Activated T-helper 17 cell treated with anti-CD3 and anti-CD28 coated beads, Interleukin-2, amount 50 U/mL, for 72 hours (primary cell): ENCODE results near the gene BTN1A1. TPM values are rescaled to one million over a fixed set of nuclear protein-coding genes. Genes with fewer than 3 reads are reported as not detected.
"Not testable (repeated sequence)": the region's sequence is repeated elsewhere in the genome, so short reads cannot be mapped to it uniquely, and the experiment has no call there.

ENCODE experiments used
- ATAC-seq: fragments of 150-1000 bp; cut with Tn5 transposase; replicated peaks from 2 replicates; pipeline ENCODE4 v1.10.0; 2021; ENCODE audit warnings: mild to moderate bottlenecking, moderate library complexity
- H3K27ac Mint-ChIP-seq: one replicate; pipeline ENCODE4 v1.8.0; 2022; ENCODE audit warnings: mixed read lengths
- H3K27me3 Mint-ChIP-seq: one replicate; pipeline ENCODE4 v1.8.0; 2022; ENCODE audit warnings: mixed read lengths
- H3K36me3 Mint-ChIP-seq: one replicate; pipeline ENCODE4 v1.8.0; 2022; ENCODE audit warnings: low read depth, mild to moderate bottlenecking, mixed read lengths
- H3K4me1 Mint-ChIP-seq: one replicate; pipeline ENCODE4 v1.8.0; 2022; ENCODE audit warnings: mixed read lengths
- H3K4me3 Mint-ChIP-seq: one replicate; pipeline ENCODE4 v1.8.0; 2022; ENCODE audit warnings: mild to moderate bottlenecking, mixed read lengths
- H3K9me3 Mint-ChIP-seq: one replicate; pipeline ENCODE4 v1.8.0; 2022; ENCODE audit warnings: mixed read lengths
- total RNA-seq, 2 donors: library from RNA; stranded (reverse); gene quantifications; one replicate each; pipeline ENCODE4 v1.2.3, GENCODE V29; 2022

Gene BTN1A1, protein sequence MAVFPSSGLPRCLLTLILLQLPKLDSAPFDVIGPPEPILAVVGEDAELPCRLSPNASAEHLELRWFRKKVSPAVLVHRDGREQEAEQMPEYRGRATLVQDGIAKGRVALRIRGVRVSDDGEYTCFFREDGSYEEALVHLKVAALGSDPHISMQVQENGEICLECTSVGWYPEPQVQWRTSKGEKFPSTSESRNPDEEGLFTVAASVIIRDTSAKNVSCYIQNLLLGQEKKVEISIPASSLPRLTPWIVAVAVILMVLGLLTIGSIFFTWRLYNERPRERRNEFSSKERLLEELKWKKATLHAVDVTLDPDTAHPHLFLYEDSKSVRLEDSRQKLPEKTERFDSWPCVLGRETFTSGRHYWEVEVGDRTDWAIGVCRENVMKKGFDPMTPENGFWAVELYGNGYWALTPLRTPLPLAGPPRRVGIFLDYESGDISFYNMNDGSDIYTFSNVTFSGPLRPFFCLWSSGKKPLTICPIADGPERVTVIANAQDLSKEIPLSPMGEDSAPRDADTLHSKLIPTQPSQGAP
- under 1 TPM in 1 of 2 donors, not detected in 1; 0.21 TPM for total RNA-seq

- ATAC-seq = no peak
- peak within 1 kb of the TSS; percentile 77 for H3K4me3 Mint-ChIP-seq
- no peaks in the 10 kb centered on the region for H3K36me3 Mint-ChIP-seq
- no peak within 1 kb of the TSS for H3K27ac Mint-ChIP-seq
- no peaks in the 10 kb centered on the region for H3K9me3 Mint-ChIP-seq
- H3K27me3 Mint-ChIP-seq = peaks cover 21% of the 10 kb centered on the region
- peaks cover 9% of the 10 kb centered on the region for H3K4me1 Mint-ChIP-seq
Measured at GRCh38 chr6:26500102-26500501, at the start of gene BTN1A1. Gene BTN1A1 (plus strand): TSS chr6:26500303. CDS start chr6:26501287, 984 bp downstream.

DNA sequence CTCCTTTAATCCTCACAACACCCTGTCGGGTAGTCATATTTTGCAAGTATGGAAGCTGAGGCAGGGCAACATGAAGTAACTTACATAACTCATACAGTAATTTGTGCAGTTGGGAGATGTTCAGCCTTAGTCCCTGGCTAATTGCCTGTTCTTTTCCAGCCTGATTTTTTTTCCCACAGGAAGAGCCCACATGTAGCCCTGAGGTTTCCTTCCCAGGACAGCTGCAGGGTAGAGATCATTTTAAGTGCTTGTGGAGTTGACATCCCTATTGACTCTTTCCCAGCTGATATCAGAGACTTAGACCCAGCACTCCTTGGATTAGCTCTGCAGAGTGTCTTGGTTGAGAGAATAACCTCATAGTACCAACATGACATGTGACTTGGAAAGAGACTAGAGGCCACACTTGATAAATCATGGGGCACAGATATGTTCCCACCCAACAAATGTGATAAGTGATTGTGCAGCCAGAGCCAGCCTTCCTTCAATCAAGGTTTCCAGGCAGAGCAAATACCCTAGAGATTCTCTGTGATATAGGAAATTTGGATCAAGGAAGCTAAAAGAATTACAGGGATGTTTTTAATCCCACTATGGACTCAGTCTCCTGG is 47.4 kb upstream of the BTN1A1 start:
- Mint-ChIP-seq H3K36me3 (peaks cover 53% of the 10 kb centered on the region), H3K4me1 (peaks cover 19% of the 10 kb centered on the region), H3K27me3 (no peaks in the 10 kb centered on the region), H3K9me3 (no peaks in the 10 kb centered on the region), H3K27ac (no peak overlapping the region), H3K4me3 (no peak overlapping the region)
- no peak for ATAC-seq

DNA sequence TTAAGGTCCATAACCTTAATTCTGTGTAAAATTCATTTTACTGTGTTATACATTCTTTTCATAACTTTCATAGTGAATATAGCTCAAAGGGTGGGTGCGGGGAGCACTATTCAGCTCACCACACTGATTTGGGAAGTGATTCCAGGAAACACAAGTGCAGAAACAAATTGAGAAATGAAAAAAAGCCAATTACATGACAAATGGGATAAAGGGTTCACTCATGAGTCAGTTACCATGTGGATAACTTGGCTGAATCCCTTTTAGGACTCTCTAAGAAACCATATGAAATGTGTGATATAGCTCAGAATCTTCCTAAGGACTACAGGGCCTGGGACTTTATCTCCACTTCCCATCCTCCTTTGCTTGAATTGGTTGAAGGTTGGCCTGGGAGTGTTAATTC is 45.5 kb upstream of the BTN1A1 start:
- Mint-ChIP-seq H3K36me3 (peaks cover 53% of the 10 kb centered on the region), H3K4me1 (peaks cover 26% of the 10 kb centered on the region), H3K4me3 (no peak overlapping the region), H3K27ac (peak overlapping the region; percentile 40), H3K27me3 (no peaks in the 10 kb centered on the region), H3K9me3 (no peaks in the 10 kb centered on the region)
- no peak for ATAC-seq

DNA sequence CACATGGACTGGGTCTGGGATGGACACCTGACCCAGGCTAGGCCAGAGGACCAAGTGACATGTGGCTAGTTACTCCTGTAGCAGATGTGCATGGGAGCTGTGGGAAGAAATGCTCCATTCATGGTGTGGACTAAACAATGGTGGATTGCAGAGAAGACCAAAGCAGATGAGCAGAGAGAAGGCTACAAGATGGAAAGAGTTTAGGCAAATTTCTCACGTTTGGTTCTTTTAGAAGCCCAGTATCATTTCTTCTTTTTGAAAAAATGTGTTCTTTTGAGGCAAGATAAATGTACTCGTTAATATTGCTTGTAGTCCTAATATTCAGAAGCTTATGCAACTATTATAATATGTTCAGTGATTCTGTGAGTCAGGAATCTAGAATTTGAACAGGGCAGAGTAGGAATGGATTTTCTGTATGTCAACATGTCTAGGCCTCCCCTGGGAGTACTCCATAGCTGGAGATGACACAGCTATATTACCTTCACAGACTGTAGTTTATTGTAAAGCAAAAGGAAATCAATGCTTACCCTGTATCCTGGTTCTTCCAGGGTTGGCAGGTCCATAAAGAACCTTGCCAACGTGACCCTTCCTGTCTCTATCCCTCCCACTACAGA is 44.6 kb upstream of the BTN1A1 start:
- no peak overlapping the region for H3K4me3 Mint-ChIP-seq
- peak overlapping the region; percentile 46 for H3K27ac Mint-ChIP-seq
- peaks cover 53% of the 10 kb centered on the region for H3K36me3 Mint-ChIP-seq
- no peak for ATAC-seq
- peaks cover 34% of the 10 kb centered on the region for H3K4me1 Mint-ChIP-seq
- H3K9me3 Mint-ChIP-seq = no peaks in the 10 kb centered on the region
- H3K27me3 Mint-ChIP-seq = no peaks in the 10 kb centered on the region

DNA sequence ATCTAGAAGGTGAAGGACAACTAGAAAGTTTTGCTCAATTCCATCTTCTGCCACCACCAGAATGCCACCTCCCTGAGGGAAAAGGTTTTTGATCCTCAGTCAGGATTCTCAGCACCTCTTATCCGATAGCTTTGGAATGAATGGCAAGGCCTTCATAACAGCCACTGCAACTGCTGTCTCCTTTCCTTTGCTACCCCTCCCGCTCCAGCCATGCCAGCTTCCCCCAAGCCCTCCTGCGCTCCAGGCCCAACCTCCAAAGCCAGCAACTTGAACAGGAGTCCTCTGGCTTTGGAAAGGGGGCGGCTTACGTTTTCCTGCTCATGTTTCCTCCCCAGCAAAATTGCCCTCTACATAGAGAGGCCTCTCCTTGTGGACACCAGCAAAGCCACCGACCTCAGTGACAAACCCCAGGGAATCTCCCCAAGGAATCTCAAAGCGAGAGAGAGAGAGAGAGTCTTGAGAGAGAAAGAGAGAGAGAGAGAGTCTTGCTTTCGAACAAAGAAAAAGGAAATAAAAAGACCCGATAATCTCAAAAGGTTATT is 42.8 kb upstream of the BTN1A1 start:
- peak; percentile 39 for ATAC-seq
- Mint-ChIP-seq H3K36me3 (peaks cover 54% of the 10 kb centered on the region), H3K27me3 (no peaks in the 10 kb centered on the region), H3K9me3 (no peaks in the 10 kb centered on the region), H3K4me1 (peaks cover 41% of the 10 kb centered on the region), H3K4me3 (peak overlapping the region; percentile 98), H3K27ac (peak overlapping the region; percentile 99)

DNA sequence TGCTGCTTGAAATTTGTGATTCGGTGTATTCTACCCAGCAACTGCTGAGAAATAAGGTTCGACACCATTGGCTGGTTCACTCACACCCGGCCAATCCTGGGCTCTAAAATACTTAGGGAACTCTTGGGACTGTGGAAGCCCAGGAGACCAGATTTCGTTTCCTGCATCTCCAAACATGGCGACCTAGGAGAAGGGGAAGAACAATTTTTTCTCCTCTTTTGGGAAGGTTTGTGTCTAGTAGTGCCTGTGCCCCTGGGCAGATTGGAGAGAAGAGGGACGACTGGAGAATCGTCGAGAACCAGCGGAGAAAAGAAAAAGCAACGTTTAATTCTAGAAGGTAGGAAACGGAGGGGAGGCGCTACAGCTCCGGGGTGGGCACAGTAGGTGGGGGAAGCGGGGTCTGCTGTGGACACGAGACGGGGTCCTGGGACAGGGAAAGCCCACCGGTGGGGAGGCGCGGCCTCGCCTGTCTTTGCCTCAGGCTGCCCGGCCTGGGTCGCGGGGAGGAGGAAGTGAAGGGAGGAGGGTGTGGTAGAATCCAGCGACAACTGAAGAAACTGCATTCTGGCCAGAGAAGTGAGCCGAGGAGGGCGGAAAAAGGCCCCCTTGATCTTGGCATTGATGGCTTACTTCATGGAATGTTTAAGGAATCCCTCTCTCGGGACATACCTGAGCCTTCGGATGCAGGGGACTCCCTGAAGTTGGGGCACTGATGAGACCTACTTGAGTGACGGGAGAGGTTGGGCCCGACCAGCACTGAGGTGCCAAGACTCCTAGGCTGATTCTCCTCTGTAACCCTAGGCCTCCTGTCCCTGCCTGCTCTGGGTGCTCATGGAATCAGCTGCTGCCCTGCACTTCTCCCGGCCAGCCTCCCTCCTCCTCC is 42.1 kb upstream of the BTN1A1 start, which contains the start of gene BTN2A1:
Gene BTN2A1, plus strand, starts transcription at position 150 of the 883 bp plus-strand sequence. Its CDS starts 682 bp downstream, at position 832.
- peak within 1 kb of the TSS; percentile 98 for H3K4me3 Mint-ChIP-seq

GRCh38 chr6:26459023-26459810 is 40.9 kb upstream of the BTN1A1 start:
- ATAC-seq = no peak
- H3K4me3 Mint-ChIP-seq = peak overlapping the region; percentile 98
- H3K4me1 Mint-ChIP-seq = peaks cover 51% of the 10 kb centered on the region
- no peaks in the 10 kb centered on the region for H3K9me3 Mint-ChIP-seq
- H3K27ac Mint-ChIP-seq = peak overlapping the region; percentile 65
- H3K36me3 Mint-ChIP-seq = peaks cover 69% of the 10 kb centered on the region
- no peaks in the 10 kb centered on the region for H3K27me3 Mint-ChIP-seq

More for the DNA sequence above, 42.1 kb upstream of the BTN1A1 start, which contains the start of gene BTN2A1:
- H3K27me3 Mint-ChIP-seq = no peaks in the 10 kb centered on the region
- ATAC-seq = peak; percentile 99
- no peaks in the 10 kb centered on the region for H3K9me3 Mint-ChIP-seq
- peaks cover 61% of the 10 kb centered on the region for H3K36me3 Mint-ChIP-seq
- H3K27ac Mint-ChIP-seq = peak within 1 kb of the TSS; percentile 99
- peaks cover 45% of the 10 kb centered on the region for H3K4me1 Mint-ChIP-seq

- H3K9me3 Mint-ChIP-seq, ATAC-seq, H3K27me3 Mint-ChIP-seq, H3K27ac Mint-ChIP-seq: not testable (repeated sequence)
- Mint-ChIP-seq H3K4me1 (peaks cover 50% of the 10 kb centered on the region), H3K4me3 (peak overlapping the region; percentile 98), H3K36me3 (peaks cover 88% of the 10 kb centered on the region)
Measured at GRCh38 chr6:26461353-26461752, 38.8 kb upstream of the BTN1A1 start.

DNA sequence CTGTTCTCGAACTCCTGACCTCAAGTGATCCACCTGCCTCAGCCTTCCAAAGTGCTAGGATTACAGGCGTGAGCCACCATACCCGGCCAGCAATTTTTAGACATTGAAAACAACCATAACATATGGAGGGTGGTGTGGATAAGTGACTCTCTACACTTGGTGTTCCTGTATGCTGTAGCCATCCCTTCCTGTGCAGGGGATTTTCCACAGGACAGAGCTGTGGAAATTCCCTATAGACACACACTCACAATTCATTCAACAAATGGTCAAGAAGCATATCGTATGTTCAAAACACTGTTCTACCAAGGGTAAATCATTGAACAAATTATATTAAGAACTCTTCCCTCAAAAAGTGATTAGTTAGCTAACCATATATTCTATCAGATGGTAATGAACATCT is 36.1 kb upstream of the BTN1A1 start:
- Mint-ChIP-seq H3K9me3 (no peaks in the 10 kb centered on the region), H3K27ac (peak overlapping the region; percentile 64), H3K4me3 (no peak overlapping the region), H3K27me3 (no peaks in the 10 kb centered on the region), H3K4me1 (peaks cover 36% of the 10 kb centered on the region), H3K36me3 (peaks cover 100% of the 10 kb centered on the region)
- no peak for ATAC-seq

DNA sequence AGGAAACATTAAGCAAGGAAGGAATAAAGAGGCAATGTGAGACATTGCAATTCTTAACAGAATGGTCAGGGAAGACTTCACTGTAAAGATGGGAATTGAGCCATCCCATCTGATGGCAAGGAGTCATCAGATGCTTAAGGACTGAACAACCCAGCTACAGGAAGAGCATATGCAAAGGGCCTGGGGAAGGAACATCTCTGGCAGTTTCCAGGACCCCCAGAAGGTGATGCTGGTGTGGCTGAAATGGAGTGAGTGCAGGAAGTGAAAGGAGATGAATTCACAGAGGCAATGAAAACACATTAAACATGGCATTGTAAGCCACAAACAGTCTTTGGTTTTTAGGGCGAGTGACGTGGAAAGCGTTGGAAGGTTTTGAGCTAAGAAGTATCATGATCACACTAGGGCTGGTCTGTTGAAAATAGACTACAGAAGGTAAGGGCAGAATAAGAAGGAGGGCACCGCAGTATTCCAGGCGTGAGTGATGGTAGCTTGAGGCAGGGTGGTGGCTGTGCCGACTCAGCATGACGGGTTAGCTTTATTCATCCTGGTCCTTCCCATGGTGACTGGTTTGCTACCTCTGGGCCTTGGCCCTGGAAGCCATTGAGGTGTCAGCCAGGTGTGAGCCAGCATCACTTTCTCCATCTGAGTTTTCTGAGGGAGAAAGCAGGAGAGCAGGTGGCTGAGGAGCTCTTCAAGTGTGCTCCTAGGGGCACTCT is 35.5 kb upstream of the BTN1A1 start:
- peaks cover 30% of the 10 kb centered on the region for H3K4me1 Mint-ChIP-seq
- no peak overlapping the region for H3K4me3 Mint-ChIP-seq
- H3K36me3 Mint-ChIP-seq = peaks cover 97% of the 10 kb centered on the region
- no peaks in the 10 kb centered on the region for H3K27me3 Mint-ChIP-seq
- ATAC-seq = no peak
- peak overlapping the region; percentile 64 for H3K27ac Mint-ChIP-seq
- H3K9me3 Mint-ChIP-seq = no peaks in the 10 kb centered on the region

GRCh38 chr6:26465776-26466175 is 34.3 kb upstream of the BTN1A1 start:
- H3K4me1 Mint-ChIP-seq = peaks cover 18% of the 10 kb centered on the region
- no peak for ATAC-seq

DNA sequence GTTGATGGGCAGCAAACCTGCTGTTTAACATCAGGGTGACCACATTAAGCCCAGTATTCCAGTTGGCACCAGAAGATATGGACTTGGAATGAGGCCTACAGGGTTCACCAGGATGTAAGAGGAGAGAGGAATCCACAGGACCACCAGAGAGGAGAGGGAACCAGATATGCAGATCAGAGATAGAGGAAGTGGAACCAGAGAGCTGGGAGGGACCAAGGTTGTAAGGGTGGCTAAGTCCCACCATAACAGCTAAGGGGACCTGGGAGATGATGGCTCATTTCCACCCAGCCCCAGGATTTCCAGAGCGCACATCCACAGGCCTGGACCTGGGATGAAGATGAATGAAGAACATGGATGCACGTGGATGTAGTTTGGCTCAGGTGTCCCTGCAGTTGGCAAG is 31.3 kb upstream of the BTN1A1 start:
- Mint-ChIP-seq H3K36me3 (peaks cover 55% of the 10 kb centered on the region), H3K9me3 (peaks cover 7% of the 10 kb centered on the region), H3K4me3 (no peak overlapping the region), H3K27ac (no peak overlapping the region), H3K4me1 (peaks cover 14% of the 10 kb centered on the region), H3K27me3 (no peaks in the 10 kb centered on the region)
- no peak for ATAC-seq

More at GRCh38 chr6:26465776-26466175, 34.3 kb upstream of the BTN1A1 start:
- H3K27ac Mint-ChIP-seq = no peak overlapping the region
- no peaks in the 10 kb centered on the region for H3K27me3 Mint-ChIP-seq
- no peak overlapping the region for H3K4me3 Mint-ChIP-seq
- no peaks in the 10 kb centered on the region for H3K9me3 Mint-ChIP-seq
- peaks cover 85% of the 10 kb centered on the region for H3K36me3 Mint-ChIP-seq
